ENCODE measurements around the gene MRAP2. TPM values are rescaled to one million over a fixed set of nuclear protein-coding genes. Genes with fewer than 3 reads are reported as not detected.

MRAP2 gene
- under 1 TPM in 2 of 4 donors, not detected in 2; 0.19 to 0.47 TPM for total RNA-seq

DNA sequence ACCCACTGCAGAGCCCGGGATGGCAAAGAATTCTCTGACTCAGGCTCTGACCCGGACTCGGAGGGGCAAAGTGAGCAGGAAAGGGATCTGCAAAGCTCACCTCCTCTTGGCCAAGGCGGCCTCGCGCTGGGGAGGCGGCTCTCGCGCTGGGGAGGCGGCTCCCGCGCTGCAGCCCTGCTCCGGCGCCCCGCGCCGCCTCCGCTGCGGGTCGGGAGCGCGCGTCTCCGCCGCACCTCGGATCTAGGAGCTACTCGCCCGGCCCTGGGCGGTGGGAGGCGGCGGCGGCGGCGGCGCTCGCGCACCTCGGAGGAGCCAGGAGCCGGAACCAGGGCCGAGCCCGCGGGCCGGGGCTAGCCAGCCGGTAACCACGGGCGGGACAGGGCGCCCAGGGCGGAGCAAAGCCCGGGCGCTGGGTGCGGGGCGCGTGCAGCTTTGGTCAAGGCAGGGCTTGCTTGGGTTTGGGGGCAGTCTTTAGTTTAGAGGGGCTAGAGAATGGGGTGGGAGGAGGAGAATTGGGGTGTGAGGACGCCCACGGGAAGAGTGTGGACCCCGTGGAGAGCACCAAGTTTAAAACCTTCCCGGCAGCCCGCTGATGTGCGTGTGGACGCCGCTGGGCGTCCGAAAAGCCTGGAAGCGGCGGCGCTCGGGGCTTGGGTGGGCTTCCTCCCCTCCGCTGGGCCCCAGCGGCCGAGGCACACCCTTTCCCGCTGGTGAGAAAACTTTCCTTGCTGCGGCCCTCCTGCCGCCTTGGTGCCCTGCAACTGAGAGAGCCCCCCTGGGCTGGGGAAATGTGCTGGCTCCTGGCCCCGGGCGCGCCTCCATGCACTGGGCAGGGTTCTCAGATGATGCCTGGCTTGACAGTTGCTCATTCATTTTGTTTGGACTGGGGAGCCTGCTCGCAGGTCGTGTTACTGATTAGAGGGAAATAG is at the start of gene MRAP2:
TSS of gene MRAP2 (plus strand) at position 250 of the 929 bp plus-strand sequence. CDS start 21,547 bp downstream, outside the sequence.
- DNase-seq (ENCODE audit: low spot score) (no peak), ATAC-seq (ENCODE audit: low FRiP score) (peak; percentile 75)
- TF ChIP-seq, protein P1, sequence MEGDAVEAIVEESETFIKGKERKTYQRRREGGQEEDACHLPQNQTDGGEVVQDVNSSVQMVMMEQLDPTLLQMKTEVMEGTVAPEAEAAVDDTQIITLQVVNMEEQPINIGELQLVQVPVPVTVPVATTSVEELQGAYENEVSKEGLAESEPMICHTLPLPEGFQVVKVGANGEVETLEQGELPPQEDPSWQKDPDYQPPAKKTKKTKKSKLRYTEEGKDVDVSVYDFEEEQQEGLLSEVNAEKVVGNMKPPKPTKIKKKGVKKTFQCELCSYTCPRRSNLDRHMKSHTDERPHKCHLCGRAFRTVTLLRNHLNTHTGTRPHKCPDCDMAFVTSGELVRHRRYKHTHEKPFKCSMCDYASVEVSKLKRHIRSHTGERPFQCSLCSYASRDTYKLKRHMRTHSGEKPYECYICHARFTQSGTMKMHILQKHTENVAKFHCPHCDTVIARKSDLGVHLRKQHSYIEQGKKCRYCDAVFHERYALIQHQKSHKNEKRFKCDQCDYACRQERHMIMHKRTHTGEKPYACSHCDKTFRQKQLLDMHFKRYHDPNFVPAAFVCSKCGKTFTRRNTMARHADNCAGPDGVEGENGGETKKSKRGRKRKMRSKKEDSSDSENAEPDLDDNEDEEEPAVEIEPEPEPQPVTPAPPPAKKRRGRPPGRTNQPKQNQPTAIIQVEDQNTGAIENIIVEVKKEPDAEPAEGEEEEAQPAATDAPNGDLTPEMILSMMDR (IDR thresholded peaks at IDR 0.05) = no peak

DNA sequence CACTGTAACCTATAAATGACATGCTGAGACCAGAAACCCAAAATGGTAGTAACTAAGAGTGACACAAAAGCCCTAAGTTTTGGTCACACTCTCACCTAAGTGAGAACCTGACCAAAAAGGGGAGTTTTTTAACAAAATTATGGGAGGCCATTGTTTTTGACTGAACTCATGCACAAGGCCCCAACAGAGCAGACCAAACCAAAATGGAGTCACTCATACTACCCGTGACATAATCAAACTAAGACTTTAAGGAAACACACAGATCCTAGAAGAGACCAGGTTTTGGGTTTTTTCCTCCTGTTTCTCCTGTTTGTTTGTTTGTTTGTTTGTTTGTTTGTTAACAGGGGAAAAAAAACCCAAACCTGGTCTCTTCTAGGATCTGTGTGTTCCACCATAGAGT is 49.2 kb upstream of the MRAP2 start:
- TF ChIP-seq, protein P1 (IDR thresholded peaks at IDR 0.05) = no peak
- DNase-seq (ENCODE audit: low spot score) = no peak
- ATAC-seq (ENCODE audit: low FRiP score) = no peak

GRCh38 chr6:83985308-83985713 is 48.3 kb upstream of the MRAP2 start:
- ATAC-seq (ENCODE audit: low FRiP score) (no peak), DNase-seq (ENCODE audit: low spot score) (no peak)
- TF ChIP-seq, protein P1 (IDR thresholded peaks at IDR 0.05) = no peak

DNA sequence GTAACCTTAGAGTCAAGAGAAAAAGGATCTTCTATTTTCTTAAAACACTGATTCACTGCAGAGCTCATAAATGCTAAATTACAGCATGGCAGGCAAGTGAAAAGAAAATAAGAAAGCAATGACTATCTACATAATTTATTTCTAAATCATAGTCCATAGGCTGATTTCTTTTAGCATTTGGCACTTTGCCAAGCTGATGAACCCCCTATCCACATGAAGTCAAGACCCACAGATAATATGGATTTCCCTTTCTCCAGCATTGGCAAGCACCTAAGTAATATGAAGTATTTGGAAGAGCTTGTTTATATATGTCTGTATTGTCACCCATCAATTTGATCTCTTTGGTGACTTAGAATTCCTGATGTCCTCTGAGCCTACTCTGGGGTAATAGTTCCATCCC is 47.9 kb upstream of the MRAP2 start:
- TF ChIP-seq, protein P1 (IDR thresholded peaks at IDR 0.05) = no peak
- ATAC-seq (ENCODE audit: low FRiP score) (no peak), DNase-seq (ENCODE audit: low spot score) (no peak)

DNA sequence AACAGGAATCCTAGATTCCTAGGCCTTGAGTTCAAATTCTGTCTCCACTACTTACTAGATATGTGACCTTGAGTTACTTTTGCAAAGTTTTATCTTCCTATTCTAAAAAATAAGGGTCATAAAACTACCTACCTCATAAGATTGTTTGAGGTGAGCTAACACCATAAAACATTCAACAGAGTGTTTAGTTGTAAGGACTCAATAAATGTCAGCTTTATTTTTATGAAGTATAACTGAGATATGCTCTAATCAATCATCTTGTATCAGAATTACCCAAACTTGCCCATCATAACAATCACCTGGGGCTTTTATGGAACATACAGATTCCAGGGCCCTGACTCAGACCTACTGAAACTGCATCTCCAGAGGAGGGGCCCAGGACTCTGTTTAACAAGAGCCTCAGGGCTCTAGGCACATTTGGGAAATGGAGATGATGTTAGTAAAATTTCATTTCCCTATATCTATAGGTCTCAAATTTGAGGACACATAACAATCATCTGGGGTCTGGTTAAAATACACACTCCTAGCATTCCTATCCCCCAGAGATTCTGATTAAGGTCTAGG is 35.5 kb upstream of the MRAP2 start:
- DNase-seq (ENCODE audit: low spot score) = no peak
- TF ChIP-seq, protein P1 (IDR thresholded peaks at IDR 0.05) = no peak
- no peak for ATAC-seq (ENCODE audit: low FRiP score)

DNA sequence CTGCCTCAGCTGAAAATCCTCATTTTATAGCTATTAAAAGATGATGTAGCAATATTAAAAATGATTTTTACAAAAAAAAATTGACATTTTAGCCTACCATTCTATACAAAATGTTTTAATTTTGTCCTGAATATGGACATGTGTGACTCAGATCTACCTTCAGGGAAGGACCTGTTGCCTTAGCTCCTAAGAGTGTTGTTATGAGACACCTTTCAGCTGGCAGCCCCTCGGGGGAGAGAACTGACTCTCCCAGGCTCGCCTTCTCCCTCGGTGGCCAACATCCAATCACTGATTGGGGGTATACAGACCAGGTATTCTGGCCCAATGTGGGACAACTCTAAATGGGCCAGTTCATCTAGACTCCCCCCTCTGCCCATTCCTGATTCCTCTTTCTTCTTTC is 32.5 kb upstream of the MRAP2 start:
- DNase-seq (ENCODE audit: low spot score) (no peak), ATAC-seq (ENCODE audit: low FRiP score) (no peak)
- TF ChIP-seq, protein P1 (IDR thresholded peaks at IDR 0.05) = no peak

Measured in omental fat pad (tissue), 4 donors.